ENCODE measurements around the gene FSTL4.

DNA sequence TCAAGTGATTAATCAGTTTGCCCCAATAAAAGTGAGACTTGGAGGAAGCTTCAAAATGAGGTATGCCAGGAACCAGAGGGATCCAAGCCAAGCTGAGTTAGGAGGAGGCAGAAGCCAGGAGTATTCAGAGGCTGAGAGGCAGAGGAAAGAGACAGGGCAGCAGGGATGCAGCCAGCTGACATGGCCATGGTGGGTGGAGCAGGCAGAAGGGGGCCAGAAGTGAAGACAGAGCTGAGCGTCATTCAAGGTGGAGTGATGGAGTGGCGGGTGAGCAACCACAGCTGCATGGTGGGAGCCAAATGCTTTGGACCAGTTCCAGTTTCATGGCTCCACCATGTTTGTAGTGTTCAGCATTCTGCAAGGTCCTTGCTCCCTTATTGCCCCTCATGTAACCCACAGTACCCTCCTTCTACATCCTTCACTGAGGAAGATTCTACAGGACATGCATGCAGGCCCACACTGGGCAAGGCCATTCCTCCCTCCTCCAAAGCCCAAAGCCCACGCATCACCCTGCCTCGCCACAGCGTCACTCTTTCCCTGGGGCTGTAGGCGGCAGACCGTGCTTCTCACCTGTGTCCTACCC is 100.6 kb downstream of the FSTL4 start:
- TF ChIP-seq, protein P1, sequence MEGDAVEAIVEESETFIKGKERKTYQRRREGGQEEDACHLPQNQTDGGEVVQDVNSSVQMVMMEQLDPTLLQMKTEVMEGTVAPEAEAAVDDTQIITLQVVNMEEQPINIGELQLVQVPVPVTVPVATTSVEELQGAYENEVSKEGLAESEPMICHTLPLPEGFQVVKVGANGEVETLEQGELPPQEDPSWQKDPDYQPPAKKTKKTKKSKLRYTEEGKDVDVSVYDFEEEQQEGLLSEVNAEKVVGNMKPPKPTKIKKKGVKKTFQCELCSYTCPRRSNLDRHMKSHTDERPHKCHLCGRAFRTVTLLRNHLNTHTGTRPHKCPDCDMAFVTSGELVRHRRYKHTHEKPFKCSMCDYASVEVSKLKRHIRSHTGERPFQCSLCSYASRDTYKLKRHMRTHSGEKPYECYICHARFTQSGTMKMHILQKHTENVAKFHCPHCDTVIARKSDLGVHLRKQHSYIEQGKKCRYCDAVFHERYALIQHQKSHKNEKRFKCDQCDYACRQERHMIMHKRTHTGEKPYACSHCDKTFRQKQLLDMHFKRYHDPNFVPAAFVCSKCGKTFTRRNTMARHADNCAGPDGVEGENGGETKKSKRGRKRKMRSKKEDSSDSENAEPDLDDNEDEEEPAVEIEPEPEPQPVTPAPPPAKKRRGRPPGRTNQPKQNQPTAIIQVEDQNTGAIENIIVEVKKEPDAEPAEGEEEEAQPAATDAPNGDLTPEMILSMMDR (conservative IDR thresholded peaks at IDR 0.05; ENCODE audit: low read depth in 2 of 2), result no peak
- TF ChIP-seq EZH2 (IDR thresholded peaks at IDR 0.05; ENCODE audit: low read depth, unreplicated experiment) (no peak), EZH2phosphoT487 (IDR thresholded peaks at IDR 0.05; ENCODE audit: unreplicated experiment) (no peak), POLR2AphosphoS5 (IDR thresholded peaks at IDR 0.05; ENCODE audit: low read depth) (no peak), STAT1 (IDR thresholded peaks at IDR 0.05; ENCODE audit: unreplicated experiment) (no peak), JUNB (IDR thresholded peaks at IDR 0.05; ENCODE audit: unreplicated experiment) (no peak), ZNF114 (CRISPR knock-in tag; IDR thresholded peaks at IDR 0.05) (no peak), CREB1 (CRISPR knock-in tag; IDR thresholded peaks at IDR 0.05; ENCODE audit: low read depth) (no peak), NANOG (IDR thresholded peaks at IDR 0.05; ENCODE audit: borderline replicate concordance) (no peak)
- TF ChIP-seq, protein P2, sequence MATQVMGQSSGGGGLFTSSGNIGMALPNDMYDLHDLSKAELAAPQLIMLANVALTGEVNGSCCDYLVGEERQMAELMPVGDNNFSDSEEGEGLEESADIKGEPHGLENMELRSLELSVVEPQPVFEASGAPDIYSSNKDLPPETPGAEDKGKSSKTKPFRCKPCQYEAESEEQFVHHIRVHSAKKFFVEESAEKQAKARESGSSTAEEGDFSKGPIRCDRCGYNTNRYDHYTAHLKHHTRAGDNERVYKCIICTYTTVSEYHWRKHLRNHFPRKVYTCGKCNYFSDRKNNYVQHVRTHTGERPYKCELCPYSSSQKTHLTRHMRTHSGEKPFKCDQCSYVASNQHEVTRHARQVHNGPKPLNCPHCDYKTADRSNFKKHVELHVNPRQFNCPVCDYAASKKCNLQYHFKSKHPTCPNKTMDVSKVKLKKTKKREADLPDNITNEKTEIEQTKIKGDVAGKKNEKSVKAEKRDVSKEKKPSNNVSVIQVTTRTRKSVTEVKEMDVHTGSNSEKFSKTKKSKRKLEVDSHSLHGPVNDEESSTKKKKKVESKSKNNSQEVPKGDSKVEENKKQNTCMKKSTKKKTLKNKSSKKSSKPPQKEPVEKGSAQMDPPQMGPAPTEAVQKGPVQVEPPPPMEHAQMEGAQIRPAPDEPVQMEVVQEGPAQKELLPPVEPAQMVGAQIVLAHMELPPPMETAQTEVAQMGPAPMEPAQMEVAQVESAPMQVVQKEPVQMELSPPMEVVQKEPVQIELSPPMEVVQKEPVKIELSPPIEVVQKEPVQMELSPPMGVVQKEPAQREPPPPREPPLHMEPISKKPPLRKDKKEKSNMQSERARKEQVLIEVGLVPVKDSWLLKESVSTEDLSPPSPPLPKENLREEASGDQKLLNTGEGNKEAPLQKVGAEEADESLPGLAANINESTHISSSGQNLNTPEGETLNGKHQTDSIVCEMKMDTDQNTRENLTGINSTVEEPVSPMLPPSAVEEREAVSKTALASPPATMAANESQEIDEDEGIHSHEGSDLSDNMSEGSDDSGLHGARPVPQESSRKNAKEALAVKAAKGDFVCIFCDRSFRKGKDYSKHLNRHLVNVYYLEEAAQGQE (IDR thresholded peaks at IDR 0.05; ENCODE audit: unreplicated experiment), result no peak
- TF ChIP-seq, protein P3, sequence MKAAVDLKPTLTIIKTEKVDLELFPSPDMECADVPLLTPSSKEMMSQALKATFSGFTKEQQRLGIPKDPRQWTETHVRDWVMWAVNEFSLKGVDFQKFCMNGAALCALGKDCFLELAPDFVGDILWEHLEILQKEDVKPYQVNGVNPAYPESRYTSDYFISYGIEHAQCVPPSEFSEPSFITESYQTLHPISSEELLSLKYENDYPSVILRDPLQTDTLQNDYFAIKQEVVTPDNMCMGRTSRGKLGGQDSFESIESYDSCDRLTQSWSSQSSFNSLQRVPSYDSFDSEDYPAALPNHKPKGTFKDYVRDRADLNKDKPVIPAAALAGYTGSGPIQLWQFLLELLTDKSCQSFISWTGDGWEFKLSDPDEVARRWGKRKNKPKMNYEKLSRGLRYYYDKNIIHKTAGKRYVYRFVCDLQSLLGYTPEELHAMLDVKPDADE (IDR thresholded peaks at IDR 0.05), result no peak
- TF ChIP-seq, protein P4, sequence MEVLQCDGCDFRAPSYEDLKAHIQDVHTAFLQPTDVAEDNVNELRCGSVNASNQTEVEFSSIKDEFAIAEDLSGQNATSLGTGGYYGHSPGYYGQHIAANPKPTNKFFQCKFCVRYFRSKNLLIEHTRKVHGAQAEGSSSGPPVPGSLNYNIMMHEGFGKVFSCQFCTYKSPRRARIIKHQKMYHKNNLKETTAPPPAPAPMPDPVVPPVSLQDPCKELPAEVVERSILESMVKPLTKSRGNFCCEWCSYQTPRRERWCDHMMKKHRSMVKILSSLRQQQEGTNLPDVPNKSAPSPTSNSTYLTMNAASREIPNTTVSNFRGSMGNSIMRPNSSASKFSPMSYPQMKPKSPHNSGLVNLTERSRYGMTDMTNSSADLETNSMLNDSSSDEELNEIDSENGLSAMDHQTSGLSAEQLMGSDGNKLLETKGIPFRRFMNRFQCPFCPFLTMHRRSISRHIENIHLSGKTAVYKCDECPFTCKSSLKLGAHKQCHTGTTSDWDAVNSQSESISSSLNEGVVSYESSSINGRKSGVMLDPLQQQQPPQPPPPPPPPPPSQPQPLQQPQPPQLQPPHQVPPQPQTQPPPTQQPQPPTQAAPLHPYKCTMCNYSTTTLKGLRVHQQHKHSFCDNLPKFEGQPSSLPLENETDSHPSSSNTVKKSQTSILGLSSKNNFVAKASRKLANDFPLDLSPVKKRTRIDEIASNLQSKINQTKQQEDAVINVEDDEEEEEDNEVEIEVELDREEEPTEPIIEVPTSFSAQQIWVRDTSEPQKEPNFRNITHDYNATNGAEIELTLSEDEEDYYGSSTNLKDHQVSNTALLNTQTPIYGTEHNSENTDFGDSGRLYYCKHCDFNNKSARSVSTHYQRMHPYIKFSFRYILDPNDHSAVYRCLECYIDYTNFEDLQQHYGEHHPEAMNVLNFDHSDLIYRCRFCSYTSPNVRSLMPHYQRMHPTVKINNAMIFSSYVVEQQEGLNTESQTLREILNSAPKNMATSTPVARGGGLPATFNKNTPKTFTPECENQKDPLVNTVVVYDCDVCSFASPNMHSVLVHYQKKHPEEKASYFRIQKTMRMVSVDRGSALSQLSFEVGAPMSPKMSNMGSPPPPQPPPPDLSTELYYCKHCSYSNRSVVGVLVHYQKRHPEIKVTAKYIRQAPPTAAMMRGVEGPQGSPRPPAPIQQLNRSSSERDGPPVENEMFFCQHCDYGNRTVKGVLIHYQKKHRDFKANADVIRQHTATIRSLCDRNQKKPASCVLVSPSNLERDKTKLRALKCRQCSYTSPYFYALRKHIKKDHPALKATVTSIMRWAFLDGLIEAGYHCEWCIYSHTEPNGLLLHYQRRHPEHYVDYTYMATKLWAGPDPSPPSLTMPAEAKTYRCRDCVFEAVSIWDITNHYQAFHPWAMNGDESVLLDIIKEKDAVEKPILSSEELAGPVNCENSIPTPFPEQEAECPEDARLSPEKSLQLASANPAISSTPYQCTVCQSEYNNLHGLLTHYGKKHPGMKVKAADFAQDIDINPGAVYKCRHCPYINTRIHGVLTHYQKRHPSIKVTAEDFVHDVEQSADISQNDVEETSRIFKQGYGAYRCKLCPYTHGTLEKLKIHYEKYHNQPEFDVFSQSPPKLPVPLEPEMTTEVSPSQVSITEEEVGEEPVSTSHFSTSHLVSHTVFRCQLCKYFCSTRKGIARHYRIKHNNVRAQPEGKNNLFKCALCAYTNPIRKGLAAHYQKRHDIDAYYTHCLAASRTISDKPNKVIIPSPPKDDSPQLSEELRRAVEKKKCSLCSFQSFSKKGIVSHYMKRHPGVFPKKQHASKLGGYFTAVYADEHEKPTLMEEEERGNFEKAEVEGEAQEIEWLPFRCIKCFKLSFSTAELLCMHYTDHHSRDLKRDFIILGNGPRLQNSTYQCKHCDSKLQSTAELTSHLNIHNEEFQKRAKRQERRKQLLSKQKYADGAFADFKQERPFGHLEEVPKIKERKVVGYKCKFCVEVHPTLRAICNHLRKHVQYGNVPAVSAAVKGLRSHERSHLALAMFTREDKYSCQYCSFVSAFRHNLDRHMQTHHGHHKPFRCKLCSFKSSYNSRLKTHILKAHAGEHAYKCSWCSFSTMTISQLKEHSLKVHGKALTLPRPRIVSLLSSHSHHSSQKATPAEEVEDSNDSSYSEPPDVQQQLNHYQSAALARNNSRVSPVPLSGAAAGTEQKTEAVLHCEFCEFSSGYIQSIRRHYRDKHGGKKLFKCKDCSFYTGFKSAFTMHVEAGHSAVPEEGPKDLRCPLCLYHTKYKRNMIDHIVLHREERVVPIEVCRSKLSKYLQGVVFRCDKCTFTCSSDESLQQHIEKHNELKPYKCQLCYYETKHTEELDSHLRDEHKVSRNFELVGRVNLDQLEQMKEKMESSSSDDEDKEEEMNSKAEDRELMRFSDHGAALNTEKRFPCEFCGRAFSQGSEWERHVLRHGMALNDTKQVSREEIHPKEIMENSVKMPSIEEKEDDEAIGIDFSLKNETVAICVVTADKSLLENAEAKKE (CRISPR knock-in tag; IDR thresholded peaks at IDR 0.05), result no peak
